Stimulated activated CD8-positive, alpha-beta memory T cell treated with anti-CD3 and anti-CD28 coated beads, Interleukin-12 subunit alpha, Interleukin-12 subunit beta, amount 100 ng/mL, for 24 hours (primary cell): ENCODE data around the gene PEX10.

Experiments used
- DNase-seq: peaks from one replicate; pipeline ENCODE4 v3.0.0-alpha.2; 2020; ENCODE audit errors: extremely low read depth

The PEX10 gene

GRCh38 chr1:2404890-2405511, 7.4 kb downstream of the PEX10 start:
- no peak for DNase-seq

DNA sequence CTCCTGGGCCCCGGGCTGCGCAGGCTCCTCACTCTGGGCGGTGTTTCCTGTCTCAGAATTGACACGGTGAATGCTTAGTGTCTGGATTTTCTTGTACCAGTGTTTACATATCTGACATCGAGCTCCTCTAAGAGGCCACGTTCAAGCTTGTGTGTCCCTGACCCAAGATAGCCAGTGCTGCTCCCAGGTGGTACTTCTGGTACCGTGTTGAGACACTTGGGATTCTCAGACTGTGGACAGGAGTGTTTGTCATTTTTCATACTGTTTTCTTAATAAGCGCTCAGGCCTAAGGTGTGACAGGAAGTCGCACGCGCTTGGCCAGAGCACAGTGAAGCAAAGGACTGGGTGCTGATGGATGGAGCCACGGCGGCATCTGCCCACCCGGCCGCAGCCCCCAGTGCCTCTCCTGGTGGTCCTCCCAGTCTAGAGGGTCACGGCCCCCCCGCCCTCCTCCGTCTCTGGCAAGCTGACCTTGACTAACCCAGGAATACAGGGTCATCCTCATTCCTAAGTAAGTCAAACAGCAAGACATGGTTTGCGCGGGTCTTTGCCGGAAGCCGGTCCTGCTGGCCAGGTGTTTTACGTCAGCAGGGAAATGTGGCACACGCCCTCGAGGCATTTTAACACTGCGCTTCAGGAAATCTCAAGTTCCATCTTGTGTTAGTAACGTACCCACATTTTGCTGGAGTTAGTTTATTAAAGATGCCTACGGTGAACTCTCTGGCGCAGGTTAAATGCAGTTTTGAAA, 8.0 kb downstream of the PEX10 start:
- DNase-seq, result no peak

- DNase-seq, result no peak
Measured at GRCh38 chr1:2403273-2403672, 9.1 kb downstream of the PEX10 start.

- no peak for DNase-seq
Measured at GRCh38 chr1:2402420-2402819, 9.9 kb downstream of the PEX10 start.

DNA sequence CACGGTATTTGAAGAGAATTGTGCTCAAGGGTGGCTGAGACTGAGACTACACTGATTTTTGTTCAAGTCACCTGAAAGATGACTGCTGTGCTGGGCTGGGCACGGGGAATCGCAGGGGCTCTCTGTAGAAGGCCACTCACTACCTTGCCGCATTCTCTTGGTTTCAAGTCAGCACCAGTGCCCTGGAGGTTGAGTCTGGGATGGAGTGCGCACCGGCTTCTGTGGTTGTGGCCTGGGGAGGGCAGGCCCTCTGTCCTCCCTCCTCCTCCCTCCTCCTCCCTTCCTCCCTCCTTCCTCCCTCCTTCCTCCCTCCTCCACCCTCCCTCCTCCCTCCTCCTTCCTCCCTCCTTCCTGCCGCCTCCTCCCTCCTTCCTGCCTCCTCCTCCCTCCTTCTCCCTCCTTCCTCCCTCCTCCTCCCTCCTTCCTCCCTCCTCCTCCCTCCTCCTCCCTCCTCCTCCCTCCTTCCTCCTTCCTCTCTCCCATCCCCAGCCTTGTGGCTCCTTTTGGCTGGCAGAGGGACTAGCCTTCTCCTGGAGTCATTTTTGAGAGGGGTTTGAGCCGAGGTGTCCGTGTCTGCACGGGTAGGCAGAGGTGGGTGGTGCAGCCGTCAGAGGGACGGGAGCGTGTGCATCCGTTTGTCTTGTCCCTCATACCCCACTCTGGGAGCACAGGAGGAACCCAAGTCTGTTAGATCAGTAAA, 11.3 kb downstream of the PEX10 start:
- no peak for DNase-seq

GRCh38 chr1:2400576-2400909, 11.8 kb downstream of the PEX10 start:
- no peak for DNase-seq

DNA sequence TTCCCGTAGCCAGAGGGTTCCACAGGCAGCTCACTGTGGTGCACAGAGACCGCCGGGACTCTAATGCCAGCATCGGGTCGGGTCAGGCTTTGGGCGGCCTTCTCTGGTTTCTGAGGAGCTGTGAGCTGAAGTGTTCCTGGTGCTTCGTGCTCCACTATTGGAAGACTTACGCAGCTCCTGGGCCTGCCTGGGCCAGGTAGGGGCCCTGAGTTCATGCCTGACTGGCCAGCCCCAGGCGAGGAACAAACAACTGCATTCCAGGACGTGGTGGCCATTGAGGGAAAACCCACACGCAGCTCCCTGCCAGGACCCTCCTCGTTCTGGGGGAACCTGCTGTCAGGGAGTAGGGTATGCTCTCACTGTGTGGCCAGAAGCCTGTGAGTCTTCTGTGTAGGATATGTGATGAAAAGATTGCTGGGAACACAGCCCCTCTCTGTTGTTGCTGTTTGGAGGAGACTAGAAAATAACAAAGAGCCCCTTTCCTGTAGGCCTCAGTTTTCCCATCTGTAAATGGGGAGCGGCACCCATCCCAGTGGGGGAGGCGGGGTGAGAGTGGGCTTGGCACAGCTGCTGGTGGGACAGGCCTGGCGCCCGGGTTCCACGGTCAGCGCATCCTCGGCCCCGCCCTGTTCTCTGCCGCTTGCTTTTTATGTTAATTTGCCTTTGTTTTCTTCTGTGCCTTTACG, 12.3 kb downstream of the PEX10 start:
- DNase-seq, result no peak

DNA sequence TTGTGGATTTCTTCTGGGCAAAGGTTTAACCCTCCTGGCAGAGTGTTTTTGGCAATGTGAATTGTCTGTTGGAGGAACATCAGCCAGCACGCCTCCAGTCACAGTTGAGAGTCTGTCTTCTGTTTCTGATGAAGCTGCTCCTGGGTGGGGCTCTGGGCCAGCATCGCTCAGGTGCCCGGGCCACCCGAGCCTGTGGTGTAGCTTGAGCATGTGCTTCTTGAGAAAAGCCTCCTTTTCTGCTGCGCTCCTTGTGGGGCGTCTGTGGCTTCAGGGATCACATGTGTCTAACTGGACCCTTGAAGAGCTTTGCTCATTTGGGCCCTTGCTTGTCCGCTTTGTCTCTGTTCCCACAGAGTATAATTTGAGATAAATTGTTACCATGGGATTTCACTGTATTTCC, 13.5 kb downstream of the PEX10 start:
- DNase-seq, result no peak

GRCh38 chr1:2397007-2397679, 15.2 kb downstream of the PEX10 start:
- no peak for DNase-seq

DNA sequence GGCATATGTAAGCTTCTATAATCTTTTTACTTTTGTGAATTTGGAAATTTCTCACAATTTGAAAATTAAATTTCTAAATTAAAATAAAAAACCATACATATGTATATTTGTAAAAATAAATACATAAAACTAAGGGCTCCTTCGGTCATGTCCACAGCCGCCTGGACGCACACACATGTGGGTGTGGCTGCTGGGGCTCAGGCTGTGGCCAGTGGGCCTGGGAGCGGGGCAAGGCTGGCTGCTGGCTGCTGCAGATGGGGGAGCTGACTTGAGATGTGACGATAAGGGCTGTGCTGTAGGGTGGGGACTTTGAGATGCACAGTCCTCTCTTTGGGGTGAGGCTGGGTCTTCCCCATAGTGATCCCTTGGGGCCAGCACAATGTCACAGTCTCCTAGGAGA, 15.9 kb downstream of the PEX10 start:
- DNase-seq, result no peak

- DNase-seq, result no peak
Measured at GRCh38 chr1:2396059-2396458, 16.3 kb downstream of the PEX10 start.

DNA sequence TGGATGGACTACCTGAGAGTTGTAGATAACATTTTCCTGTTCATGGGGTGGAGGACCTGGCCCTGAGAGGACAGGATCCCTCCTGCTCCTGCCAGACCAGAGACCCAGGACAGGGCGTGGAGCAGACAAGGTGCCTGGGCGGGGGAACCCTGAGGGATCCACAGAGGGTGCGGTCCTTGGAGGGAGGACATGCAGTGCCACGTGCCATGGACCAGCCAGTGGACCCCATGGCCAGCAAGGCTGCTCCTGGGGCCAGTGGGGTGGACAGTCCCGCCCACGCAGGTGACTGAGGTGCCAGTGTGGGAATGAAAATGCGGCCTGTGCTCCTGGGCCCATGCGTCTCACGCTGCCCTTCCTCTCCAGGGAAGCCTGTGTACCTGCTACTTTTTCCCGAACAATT, 17.1 kb downstream of the PEX10 start:
- no peak for DNase-seq

DNA sequence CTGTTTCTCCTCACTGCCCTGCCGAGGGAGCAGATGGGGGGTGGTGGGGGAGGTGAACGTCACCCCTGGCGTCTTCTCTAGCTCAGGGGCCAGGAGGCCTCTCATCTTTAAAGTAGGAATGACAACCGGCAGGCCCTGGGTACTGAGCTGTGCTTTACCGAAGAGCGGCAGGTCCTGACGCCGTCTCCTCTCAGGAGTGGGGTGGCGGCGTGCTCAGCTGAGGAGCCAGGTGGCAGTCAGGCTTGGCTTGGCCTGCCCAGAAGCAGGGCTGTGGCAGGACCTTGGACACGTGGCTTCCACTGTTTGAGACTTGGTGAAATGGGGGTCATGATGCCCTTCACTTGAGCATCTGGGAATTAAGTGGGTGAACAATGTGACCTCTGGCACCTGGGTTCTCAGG, 17.6 kb downstream of the PEX10 start:
- no peak for DNase-seq

GRCh38 chr1:2394220-2394619, 18.1 kb downstream of the PEX10 start:
- no peak for DNase-seq

DNA sequence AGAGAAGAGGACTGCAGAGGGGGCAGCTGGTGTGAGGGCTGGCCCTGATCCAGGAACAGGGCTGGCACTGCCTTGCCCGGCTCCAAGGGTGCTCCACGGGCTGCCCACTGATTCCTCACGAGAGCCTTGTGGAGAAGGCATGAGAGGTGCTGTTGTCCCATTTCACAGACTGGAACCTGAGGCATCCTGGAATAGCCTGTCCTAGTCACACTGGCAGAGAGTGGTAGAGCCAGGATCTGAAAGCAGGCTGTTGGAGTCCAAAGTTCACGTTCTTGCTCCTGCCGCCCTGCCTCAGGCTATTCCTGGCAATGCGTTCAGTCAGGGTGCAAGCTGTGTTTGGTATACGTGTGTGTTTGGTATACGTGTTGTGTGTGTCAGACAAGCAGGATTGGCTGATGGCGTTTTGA, 18.9 kb downstream of the PEX10 start:
- no peak for DNase-seq

- no peak for DNase-seq
Measured at GRCh38 chr1:2392686-2393085, 19.7 kb downstream of the PEX10 start.

- DNase-seq, result no peak
Measured at GRCh38 chr1:2391931-2392509, 20.3 kb downstream of the PEX10 start.

DNA sequence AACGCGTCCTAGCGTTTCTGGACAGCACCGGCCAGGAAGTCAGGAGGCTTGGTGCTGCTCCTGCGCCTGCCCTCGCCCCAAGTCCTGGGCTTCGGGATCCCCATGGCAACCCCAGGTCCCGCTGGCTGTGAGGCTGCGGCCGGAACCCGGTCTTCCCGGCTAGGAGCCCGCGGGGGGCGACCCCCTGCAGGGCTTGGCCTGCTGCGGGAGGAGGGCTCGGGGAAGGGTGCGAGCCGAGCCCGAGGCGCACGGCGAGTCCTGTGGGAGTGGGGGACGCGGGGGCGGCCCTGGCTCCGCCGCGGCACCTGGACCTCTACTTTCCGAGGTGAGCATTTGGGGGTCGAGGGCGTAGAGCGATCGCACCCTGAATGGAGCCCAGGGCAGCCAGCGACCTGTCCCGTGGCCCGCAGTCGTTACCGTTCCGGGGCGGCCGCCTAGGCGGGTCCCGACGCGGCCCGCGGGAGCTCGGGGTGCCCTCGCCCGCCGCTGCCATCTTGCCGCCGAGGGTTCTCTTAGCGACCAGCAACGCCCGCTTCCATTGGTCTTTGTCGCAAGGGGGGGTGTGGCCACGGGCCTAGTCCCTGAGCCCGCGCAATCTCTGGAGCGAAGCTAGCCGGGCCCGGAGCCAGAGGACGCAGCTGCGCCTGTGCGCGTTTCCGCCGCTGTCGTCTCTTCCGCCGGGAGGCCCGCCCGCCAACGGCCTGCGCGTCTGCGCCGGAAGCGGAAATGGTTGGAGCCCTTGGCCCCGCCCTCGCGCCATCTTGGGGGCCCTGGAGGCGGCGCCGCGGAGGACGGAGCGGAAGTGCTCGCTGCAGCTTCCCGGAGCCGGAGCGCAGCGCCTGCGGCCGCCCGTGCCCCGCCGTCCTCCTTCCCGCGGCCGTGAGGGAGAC, 21.1 kb downstream of the PEX10 start, which contains the start of the genes MORN1 and RER1:
TSS of gene MORN1 (minus strand) at position 514 of the 890 bp plus-strand sequence. CDS start at position 493, 21 bp downstream.
TSS of gene RER1 (plus strand) at position 801 of the 890 bp plus-strand sequence. CDS start 3,950 bp downstream, outside the sequence.
- peak; percentile 96 for DNase-seq

DNA sequence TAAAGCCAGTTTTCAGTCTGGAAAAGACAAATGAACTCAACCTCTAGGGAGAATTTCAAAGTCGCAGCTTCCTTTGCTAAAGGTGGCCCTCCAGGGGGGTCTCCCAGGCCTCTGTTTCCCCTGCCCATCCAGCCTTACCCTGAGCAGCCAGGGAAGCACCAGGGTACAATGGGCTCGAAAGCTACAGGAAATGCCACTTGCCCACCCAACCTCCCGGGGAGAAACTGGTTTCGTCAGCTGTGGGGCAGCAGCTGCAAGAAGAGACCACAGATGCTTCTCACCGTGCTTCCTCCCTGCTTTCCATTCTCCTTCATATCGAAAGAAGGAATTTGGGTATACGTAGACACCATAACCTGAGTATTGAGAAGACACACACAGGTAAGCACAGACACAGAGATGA, 22.7 kb downstream of the PEX10 start:
- no peak for DNase-seq
